Hematopoietic multipotent progenitor cell treated with erythropoietin and hydrocortisone succinate and interleukin-3 and kit ligand, for 15 days (in vitro differentiated cells): Measurements from ENCODE around the gene PVALEF.
"Not testable (repeated sequence)": the region's sequence is repeated elsewhere in the genome, so short reads cannot be mapped to it uniquely, and the experiment has no call there.

Experiments used
- DNase-seq: peaks from one replicate; pipeline ENCODE4 v3.0.0-alpha.2; 2015; ENCODE audit warnings: low spot score

PVALEF gene

DNA sequence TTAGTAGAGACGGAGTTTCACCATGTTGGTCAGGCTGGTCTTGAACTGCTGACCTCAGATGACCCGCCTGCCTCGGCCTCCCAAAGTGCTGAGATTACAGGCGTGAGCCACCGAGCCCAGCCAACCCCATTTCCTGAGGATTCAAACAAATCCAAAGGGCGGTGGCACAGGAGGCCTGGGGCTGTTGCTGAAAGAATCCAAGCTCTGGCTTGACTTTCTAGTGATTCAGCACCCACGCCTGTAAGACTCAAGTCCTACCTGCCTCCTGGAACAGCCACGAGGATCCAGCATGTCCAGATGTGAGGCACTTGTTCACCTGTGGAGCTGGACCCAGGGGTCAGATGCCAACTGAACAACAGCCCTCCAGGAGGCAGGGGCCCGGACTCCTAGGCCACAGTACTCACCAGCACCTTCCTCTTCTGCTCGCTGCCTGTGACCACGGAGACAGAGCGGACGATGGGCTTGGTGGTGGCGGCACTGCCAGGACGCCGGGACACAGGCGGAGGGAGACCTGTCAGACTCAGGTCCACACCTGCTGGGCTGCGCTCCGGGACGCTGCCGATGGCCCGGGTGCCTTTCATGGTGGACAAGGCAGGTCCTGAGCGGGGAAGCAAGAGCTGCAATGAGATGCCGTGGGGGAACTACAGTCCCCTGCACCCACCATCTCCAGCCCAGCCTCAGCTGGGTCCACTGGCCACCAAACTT, 54.3 kb downstream of the PVALEF start:
- no peak for DNase-seq

DNA sequence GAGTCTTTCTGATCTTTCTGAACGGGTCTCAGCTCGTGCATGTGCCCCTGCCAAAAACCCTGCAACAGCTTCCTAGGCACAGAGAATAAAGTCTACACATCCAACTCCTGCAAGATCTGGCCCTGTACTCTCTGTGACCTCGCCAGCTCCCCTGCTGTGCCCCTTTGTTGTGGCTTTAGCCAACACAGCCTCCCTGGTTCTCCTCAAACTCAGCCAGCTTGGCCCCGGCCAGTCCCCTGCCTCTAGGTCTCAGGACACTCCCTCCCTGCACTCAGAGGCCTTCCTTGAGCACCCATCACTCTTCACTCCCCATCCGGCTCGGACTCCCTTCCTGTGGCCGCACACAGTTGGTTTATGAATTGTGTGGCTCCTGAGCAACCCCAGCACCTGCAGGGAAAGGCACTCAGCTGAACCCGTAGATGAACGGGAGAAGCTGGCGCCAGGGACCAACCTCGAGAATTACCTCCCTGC, 56.1 kb downstream of the PVALEF start:
- DNase-seq: no peak

DNA sequence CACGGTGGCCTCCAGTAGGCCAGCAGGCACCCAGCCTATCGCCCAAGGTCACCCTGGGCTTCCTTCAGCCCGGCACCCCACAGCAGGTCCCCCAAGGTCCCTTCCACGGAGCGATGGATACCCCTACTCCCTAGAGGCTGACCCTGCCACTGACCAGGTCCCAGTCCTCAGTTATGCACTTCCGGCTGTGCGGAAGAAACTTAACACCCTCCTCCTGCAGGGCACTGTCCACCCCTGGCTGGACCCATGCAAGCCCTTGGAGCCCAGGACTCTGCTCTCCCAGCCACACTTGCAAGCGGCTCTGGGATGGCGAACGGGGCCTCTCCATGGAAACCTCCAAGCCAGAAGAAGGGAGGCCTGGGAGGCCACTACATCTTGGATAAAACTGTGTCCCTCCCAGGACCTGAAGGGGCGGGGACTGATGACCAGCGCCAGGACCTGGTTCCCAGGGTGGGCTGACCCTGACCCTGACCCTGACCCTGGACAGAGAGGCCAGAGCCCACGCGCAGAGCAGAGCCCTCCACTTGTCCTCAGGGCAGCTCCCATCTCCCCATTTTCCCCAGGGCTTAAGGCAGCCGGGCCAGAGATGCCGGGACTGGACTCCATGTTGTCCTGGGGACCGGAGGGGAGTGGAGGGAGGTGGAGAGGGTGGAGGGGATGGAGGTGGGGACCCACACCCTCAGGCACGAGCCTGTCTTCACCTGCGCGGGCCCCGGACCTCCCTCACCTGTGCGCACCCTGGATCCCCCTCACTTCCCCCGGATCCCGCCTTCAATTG, 56.7 kb downstream of the PVALEF start:
- DNase-seq: no peak

DNA sequence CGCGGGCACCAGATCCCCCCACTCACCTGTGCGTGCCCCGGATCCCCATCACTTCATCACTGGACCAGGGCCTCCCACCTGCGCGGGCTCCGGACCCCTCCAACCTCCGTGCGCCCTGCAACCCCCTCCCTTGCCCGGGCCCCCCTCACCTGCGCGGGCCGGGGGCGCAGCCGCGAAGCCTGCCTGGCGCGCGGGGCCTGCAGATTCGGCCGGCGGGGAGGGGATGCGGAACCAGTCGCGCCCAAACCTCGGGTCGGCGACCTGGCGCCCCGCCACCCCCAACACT, 57.3 kb downstream of the PVALEF start:
- no peak for DNase-seq

DNA sequence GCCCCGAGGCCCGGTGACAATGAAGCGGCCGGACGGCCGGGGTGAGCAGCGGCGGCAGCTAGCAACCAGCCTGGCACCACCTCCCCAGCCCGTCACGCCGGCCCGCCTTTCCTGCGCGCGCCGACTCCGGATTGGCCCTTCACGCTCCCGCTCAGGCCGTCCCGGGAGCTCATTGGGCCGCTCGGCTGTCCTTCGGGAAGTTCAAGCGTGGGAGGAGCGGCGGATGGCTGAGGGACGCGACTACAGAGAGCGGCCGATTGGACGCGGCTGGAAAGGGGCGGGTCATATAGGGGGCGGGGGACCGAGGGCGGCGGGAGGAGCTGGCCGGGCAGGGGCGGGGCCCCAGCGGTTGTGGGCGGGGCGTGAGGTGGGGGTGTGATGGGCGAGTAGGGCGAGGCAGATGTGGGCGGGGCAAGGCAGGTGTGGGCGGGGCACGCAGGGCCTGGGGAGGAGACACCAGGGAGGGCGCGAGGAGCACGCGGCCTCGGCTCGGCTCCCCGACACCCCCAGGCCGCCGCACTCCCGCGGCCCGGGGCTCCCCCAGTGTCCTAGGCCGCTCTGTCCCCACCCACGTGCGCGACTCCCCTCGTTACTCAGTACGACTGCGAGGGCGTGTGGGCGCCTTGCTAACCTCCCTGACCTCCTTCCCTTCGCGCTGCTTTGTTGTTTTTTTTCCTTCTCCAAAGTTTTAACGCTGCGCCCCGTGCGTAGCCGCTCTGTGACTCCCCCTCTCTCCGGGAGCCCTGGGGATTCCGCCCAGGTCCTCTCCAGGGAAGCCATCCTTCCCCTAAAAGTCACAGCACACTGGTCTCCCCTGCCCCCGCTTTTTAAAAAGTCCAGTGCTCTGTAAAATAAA, 57.8 kb downstream of the PVALEF start, which contains the start of gene CEP131:
TSS of gene CEP131 (minus strand) at position 60 of the 856 bp plus-strand sequence. CDS start 2,909 bp downstream, outside the sequence.
- DNase-seq: peak; percentile 98

DNA sequence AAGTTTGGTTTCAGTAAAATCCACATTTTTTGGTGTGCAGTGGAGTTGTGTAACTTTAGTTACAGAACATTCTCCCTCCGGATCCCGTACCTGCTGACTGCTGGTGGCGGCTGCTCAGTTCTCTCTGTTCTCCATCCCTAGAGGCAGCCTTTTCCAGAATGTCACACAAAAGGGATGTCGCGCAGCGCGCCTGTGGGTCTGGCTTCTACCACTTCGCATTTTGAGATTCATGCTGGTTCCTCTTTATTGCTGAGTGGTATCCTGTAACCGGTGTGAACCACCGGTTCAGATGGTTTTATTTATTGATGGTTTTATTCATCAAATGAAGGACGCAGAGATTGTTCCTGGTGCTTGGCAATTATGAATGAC, 58.4 kb downstream of the PVALEF start:
- DNase-seq: no peak

DNA sequence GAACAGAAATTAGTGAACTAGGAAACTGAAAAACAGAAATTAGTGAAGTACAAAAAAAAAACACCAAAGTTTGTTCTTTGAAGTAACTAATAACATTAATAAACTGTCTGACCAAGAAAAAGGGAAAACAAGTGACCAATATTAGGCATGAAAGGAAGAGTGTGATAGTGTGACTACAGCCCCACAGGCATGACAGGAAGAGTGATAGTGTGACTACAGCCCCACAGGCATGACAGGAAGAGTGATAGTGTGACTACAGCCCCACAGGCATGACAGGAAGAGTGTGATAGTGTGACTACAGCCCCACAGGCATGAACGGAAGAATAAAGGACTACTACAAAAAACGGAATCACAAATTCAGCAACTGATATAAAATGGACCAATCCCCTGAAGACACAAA, 62.3 kb downstream of the PVALEF start:
- DNase-seq: not testable (repeated sequence)

DNA sequence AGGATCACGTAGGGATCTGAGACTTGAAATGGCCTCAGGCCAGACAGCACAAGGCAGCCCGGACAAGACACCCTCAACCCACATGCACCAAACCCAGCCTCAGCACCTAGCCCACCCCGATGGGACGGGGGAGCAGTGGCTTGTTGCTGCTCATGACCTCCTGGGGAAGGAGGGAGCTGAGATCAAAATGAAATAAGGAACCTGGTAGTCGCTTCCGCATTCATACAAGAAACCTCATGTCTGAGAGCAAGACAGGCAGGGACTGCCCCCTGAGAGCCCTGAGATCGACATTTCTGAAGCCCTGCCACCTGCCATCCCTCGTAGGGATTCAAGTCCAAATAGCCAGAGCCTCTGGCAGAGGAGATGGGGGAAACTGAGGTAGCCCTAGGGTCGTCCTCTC, 63.1 kb downstream of the PVALEF start:
- no peak for DNase-seq

DNA sequence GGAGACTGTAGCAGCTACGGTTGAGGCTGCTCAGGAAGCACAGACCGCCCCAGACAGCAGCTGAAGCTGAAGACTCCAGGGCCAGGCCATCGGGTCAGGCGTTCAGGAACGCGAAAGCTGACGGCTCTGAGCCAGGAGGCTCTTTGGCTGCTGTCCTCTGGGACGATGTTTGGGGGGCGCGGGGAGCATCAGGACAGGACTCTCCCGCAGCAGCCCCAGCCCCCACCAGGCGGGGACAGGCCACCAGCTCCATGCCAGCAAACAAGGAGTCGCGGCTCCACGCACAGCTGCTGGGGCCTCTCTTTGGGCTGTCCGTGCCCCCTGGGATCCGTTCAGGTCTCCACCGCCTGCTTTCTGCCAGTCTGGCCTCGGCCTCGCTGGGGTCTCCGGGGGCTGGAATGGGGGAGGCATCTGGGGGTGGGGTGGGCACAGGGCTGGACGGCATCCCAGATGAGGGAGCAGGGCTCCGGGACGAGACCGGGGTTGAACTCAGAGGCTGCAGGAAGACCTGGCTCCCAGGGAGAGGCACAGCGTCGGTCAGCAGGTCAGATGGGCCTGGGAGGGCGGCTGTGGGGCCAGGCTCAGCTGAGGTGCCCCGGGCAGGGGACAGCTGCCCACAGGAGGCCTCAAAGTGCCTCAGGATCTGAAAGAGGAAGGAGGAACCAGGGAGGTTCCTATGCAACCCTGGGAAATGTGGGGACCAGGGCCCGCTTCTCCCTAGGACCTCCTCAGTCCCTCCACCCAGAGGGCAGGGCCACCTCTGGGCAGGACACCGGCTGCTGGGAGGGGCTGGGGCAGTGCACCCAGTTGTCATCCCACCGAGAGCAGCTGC, 63.7 kb downstream of the PVALEF start:
- no peak for DNase-seq

DNA sequence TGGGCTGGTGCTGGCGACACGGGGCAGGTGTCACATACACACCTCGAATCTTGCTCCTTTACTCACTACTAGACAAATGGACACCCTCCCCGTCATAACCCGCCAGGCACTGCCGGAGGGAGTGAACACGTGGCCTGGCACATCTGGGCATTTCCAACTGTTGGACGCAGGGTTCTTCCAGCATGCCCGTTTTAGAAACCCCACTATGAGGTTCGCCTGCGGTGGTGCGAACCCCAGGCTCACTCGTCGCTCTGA, 64.3 kb downstream of the PVALEF start:
- no peak for DNase-seq

DNA sequence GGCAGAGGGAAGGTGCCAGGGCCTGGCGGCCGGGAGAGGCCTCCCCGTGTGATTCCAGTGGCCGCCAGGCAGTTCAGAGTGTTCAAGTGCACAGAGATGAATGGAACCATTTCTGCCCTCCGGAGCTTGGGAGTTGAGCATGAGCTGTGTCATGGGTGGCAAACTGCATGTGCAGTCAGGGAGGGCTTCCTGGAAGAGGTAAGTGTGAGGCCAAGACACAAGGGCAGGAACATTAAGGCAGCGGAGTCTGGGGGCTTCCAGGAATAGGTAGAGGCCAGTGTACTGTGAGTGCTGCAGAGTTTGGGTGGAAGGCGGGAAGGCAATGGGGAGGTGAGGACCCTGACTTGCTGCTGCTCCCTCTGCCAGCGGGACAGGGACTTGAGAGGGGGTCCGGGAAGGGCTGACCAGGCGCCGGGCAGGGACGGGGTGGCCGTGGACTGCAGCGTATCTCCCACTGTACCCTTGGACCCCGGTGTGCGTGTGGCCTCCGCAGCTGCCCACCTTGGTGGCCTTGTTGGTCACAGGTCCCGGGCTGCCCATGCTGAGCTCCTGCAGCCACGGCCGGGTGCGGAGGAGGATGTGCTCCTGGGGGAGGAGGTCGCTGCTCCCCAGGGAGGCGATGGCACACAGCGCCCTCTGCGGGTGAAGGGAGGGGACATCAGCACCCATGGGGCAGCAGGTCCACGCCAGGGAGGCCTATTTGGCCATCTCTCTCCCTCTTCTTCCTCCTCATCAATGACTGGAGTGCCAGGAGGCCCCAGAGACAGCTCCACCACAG, 64.9 kb downstream of the PVALEF start:
- no peak for DNase-seq

DNA sequence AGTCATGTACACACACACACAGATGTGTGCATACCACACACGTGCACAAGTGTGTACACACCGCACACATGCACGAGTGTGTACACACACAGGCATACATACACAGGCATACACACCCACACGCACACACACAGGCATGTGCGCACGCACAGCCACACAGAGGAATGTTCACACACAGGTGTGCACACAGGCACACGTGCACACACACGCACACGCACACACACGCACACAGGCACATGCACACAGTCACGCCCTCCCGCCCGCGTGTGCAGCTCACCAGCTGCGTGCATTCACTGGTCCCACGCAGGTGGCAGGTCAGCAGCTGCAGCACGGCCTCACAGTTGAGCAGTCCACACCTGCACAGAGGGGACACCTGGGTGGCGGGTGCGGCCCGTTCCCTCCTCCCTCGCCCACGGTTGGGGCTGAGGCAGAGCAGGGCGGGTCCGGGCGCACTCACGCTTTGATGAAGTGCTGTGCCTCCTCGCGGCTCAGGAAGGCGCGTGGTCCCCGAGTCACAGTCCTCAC, 65.9 kb downstream of the PVALEF start:
- DNase-seq: no peak

DNA sequence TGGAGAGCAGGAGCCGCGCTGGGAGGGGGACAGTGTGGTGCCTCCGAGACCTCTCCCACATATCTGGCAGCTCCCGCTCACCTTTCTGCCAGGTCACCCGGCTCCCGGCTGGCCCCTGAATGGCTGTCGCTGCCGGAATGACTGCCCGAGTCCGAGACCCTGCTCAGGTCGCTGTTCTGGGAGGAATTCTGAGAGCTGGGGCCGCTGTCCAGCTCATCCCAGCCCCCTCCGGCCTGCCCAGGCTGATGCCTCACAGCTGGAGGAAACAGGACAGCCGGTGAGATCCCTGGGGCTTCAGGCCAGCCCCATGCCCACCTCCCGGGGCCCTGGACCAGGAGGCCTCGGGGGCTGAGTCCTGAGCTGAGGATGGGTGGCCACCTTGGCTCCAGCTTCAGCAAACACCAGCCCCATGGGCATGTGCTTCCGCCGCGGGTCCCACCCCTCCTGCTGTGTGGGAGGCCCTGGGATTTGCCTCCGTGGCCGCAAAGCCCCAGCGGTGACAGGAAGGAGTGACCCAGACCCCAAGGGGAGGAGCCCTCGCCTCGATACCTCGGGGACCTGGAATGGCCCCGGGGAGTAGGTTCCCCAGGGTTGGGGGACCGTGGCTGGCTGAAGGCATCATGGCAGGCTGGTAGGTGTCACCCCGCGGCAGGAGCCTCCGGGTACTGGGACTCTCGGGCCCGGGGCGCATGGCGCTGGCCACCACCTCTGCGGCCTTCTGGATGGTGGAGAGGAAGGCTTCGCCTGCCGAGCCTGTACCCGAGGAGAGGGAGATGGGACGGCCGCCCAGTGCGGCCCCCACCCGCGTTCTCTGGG, 66.7 kb downstream of the PVALEF start:
- DNase-seq: no peak
